ENCODE results near the gene TRIO.

GRCh38 chr5:14445013-14445412 is 301.9 kb downstream of the TRIO start:
- TF ChIP-seq, protein P1, sequence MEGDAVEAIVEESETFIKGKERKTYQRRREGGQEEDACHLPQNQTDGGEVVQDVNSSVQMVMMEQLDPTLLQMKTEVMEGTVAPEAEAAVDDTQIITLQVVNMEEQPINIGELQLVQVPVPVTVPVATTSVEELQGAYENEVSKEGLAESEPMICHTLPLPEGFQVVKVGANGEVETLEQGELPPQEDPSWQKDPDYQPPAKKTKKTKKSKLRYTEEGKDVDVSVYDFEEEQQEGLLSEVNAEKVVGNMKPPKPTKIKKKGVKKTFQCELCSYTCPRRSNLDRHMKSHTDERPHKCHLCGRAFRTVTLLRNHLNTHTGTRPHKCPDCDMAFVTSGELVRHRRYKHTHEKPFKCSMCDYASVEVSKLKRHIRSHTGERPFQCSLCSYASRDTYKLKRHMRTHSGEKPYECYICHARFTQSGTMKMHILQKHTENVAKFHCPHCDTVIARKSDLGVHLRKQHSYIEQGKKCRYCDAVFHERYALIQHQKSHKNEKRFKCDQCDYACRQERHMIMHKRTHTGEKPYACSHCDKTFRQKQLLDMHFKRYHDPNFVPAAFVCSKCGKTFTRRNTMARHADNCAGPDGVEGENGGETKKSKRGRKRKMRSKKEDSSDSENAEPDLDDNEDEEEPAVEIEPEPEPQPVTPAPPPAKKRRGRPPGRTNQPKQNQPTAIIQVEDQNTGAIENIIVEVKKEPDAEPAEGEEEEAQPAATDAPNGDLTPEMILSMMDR (IDR thresholded peaks at IDR 0.05), result no peak
- TF ChIP-seq POLR2AphosphoS5 (IDR thresholded peaks at IDR 0.05), result no peak
- no peak for TF ChIP-seq POLR2A (IDR thresholded peaks at IDR 0.05)
- TF ChIP-seq EP300 (IDR thresholded peaks at IDR 0.05), result no peak

Data from upper lobe of left lung (tissue), 4 donors.